Activated T-helper 9 cell treated with anti-CD3 and anti-CD28 coated beads, Interleukin-2, amount 50 U/mL, for 16 hours (primary cell): Measurements from ENCODE around the gene BARHL1.
"Not testable (repeated sequence)": the region's sequence is repeated elsewhere in the genome, so short reads cannot be mapped to it uniquely, and the experiment has no call there.

Source experiments
- DNase-seq: peaks from one replicate; pipeline ENCODE4 v3.0.0-alpha.2; 2020; ENCODE audit warnings: low read depth

Gene BARHL1

GRCh38 chr9:132556714-132557113, 25.7 kb upstream of the BARHL1 start:
- DNase-seq: no peak

GRCh38 chr9:132557159-132557558, 25.2 kb upstream of the BARHL1 start:
- no peak for DNase-seq

- no peak for DNase-seq
These were observed 22.7 kb upstream of the BARHL1 start for GRCh38 chr9:132559711-132560110.

- no peak for DNase-seq
These were observed 21.7 kb upstream of the BARHL1 start for GRCh38 chr9:132560616-132561202.

- no peak for DNase-seq
These were observed 20.2 kb upstream of the BARHL1 start for GRCh38 chr9:132562306-132562573.

- no peak for DNase-seq
These were observed 17.9 kb upstream of the BARHL1 start for GRCh38 chr9:132564526-132564925.

- DNase-seq: not testable (repeated sequence)
These were observed 13.6 kb upstream of the BARHL1 start for GRCh38 chr9:132568787-132569186.

GRCh38 chr9:132571806-132572600, 10.4 kb upstream of the BARHL1 start:
- DNase-seq: no peak

GRCh38 chr9:132572921-132573320, 9.5 kb upstream of the BARHL1 start:
- no peak for DNase-seq

- no peak for DNase-seq
These were observed 7.3 kb upstream of the BARHL1 start for GRCh38 chr9:132575005-132575609.

- no peak for DNase-seq
These were observed 6.6 kb upstream of the BARHL1 start for GRCh38 chr9:132575811-132576210.

GRCh38 chr9:132577119-132577518, 5.3 kb upstream of the BARHL1 start:
- no peak for DNase-seq

- no peak for DNase-seq
These were observed 4.0 kb upstream of the BARHL1 start for GRCh38 chr9:132578367-132578932.

- no peak for DNase-seq
These were observed 3.0 kb upstream of the BARHL1 start for GRCh38 chr9:132579427-132579798.

GRCh38 chr9:132582786-132583583, 579 bp downstream of the BARHL1 start:
- DNase-seq: no peak

GRCh38 chr9:132583584-132584304, 1.3 kb downstream of the BARHL1 start:
- no peak for DNase-seq

GRCh38 chr9:132584601-132585560, 2.5 kb downstream of the BARHL1 start:
- no peak for DNase-seq

GRCh38 chr9:132585954-132586829, 3.8 kb downstream of the BARHL1 start:
- DNase-seq: no peak

- DNase-seq: no peak
These were observed 4.6 kb downstream of the BARHL1 start for GRCh38 chr9:132586830-132587591.
